Measurements from ENCODE around the gene DGKE.

The DGKE gene

GRCh38 chr17:56845934-56846333 lies 12.0 kb downstream of the DGKE start:
- no peak for TF ChIP-seq EZH2phosphoT487 (IDR thresholded peaks at IDR 0.05; ENCODE audit: low read depth)
- TF ChIP-seq CTCF (IDR thresholded peaks at IDR 0.05; ENCODE audit: low read depth, low read length), result no peak
- Histone ChIP-seq H3K27ac (ENCODE audit: low read length) (no peak overlapping the region), H3K36me3 (replicated peaks; ENCODE audit: low read depth, low read length) (peaks cover 4% of the 10 kb centered on the region), H3K79me2 (ENCODE audit: low read length) (no peaks in the 10 kb centered on the region), H4K20me1 (ENCODE audit: insufficient read depth, low read length) (no peaks in the 10 kb centered on the region), H3K4me1 (ENCODE audit: low read length) (no peaks in the 10 kb centered on the region; the same call in 1 of the 2 replicates), H2AFZ (ENCODE audit: low read depth, low read length) (no peak overlapping the region), H3K9ac (ENCODE audit: low read length) (no peak overlapping the region), H3K9me3 (ENCODE audit: insufficient read depth, low read length) (no peaks in the 10 kb centered on the region), H3K27me3 (ENCODE audit: low read depth, low read length) (no peaks in the 10 kb centered on the region), H3K4me2 (ENCODE audit: low read length) (no peak overlapping the region), H3K4me3 (ENCODE audit: low read length) (no peak overlapping the region)

GRCh38 chr17:56847106-56847505 lies 13.2 kb downstream of the DGKE start:
- no peak overlapping the region for H3K27ac ChIP-seq (ENCODE audit: low read length)
- H3K9ac ChIP-seq (ENCODE audit: low read length), result no peak overlapping the region
- H3K9me3 ChIP-seq (ENCODE audit: insufficient read depth, low read length), result no peaks in the 10 kb centered on the region
- no peak overlapping the region for H2AFZ ChIP-seq (ENCODE audit: low read depth, low read length)
- TF ChIP-seq CTCF (IDR thresholded peaks at IDR 0.05; ENCODE audit: low read depth, low read length), result no peak
- TF ChIP-seq EZH2phosphoT487 (IDR thresholded peaks at IDR 0.05; ENCODE audit: low read depth), result no peak
- H3K4me3 ChIP-seq (ENCODE audit: low read length), result no peak overlapping the region
- no peaks in the 10 kb centered on the region for H3K79me2 ChIP-seq (ENCODE audit: low read length)
- peaks cover 10% of the 10 kb centered on the region for H3K36me3 ChIP-seq (replicated peaks; ENCODE audit: low read depth, low read length)
- H3K27me3 ChIP-seq (ENCODE audit: low read depth, low read length), result no peaks in the 10 kb centered on the region
- H3K4me2 ChIP-seq (ENCODE audit: low read length), result no peak overlapping the region
- no peaks in the 10 kb centered on the region for H4K20me1 ChIP-seq (ENCODE audit: insufficient read depth, low read length)
- no peaks in the 10 kb centered on the region; the same call in 1 of the 2 replicates for H3K4me1 ChIP-seq (ENCODE audit: low read length)

- H2AFZ ChIP-seq (ENCODE audit: low read depth, low read length), result no peak overlapping the region
- H3K4me2 ChIP-seq (ENCODE audit: low read length), result no peak overlapping the region
- H3K4me1 ChIP-seq (ENCODE audit: low read length), result no peaks in the 10 kb centered on the region; the same call in 1 of the 2 replicates
Observed at GRCh38 chr17:56849131-56849530, 15.2 kb downstream of the DGKE start.

GRCh38 chr17:56850591-56850990 lies 16.6 kb downstream of the DGKE start:
- Histone ChIP-seq H3K9me3 (ENCODE audit: insufficient read depth, low read length) (no peaks in the 10 kb centered on the region), H3K27me3 (ENCODE audit: low read depth, low read length) (no peaks in the 10 kb centered on the region), H4K20me1 (ENCODE audit: insufficient read depth, low read length) (no peaks in the 10 kb centered on the region), H3K36me3 (replicated peaks; ENCODE audit: low read depth, low read length) (peaks cover 13% of the 10 kb centered on the region), H3K4me3 (ENCODE audit: low read length) (no peak overlapping the region), H3K4me2 (ENCODE audit: low read length) (no peak overlapping the region), H2AFZ (ENCODE audit: low read depth, low read length) (no peak overlapping the region), H3K9ac (ENCODE audit: low read length) (no peak overlapping the region), H3K4me1 (ENCODE audit: low read length) (no peaks in the 10 kb centered on the region; the same call in 1 of the 2 replicates), H3K79me2 (ENCODE audit: low read length) (no peaks in the 10 kb centered on the region), H3K27ac (ENCODE audit: low read length) (no peak overlapping the region)
- TF ChIP-seq CTCF (IDR thresholded peaks at IDR 0.05; ENCODE audit: low read depth, low read length) (no peak), EZH2phosphoT487 (IDR thresholded peaks at IDR 0.05; ENCODE audit: low read depth) (no peak)

More at GRCh38 chr17:56849131-56849530, 15.2 kb downstream of the DGKE start:
- H3K9me3 ChIP-seq (ENCODE audit: insufficient read depth, low read length), result no peaks in the 10 kb centered on the region
- no peak overlapping the region for H3K9ac ChIP-seq (ENCODE audit: low read length)
- no peaks in the 10 kb centered on the region for H4K20me1 ChIP-seq (ENCODE audit: insufficient read depth, low read length)
- TF ChIP-seq CTCF (IDR thresholded peaks at IDR 0.05; ENCODE audit: low read depth, low read length) (no peak), EZH2phosphoT487 (IDR thresholded peaks at IDR 0.05; ENCODE audit: low read depth) (no peak)
- peaks cover 13% of the 10 kb centered on the region for H3K36me3 ChIP-seq (replicated peaks; ENCODE audit: low read depth, low read length)
- no peak overlapping the region for H3K4me3 ChIP-seq (ENCODE audit: low read length)
- H3K27ac ChIP-seq (ENCODE audit: low read length), result no peak overlapping the region
- H3K27me3 ChIP-seq (ENCODE audit: low read depth, low read length), result no peaks in the 10 kb centered on the region
- no peaks in the 10 kb centered on the region for H3K79me2 ChIP-seq (ENCODE audit: low read length)
